T-helper 1 cell treated with Interleukin-12 subunit alpha and Interleukin-12 subunit beta and Interleukin-4 antibody, amounts not matched to agents 30 μg/mL and 1 μg/mL, for 36 hours (primary cell): Measurements from ENCODE around the gene NOS1.
"Not testable (repeated sequence)": the region's sequence is repeated elsewhere in the genome, so short reads cannot be mapped to it uniquely, and the experiment has no call there.

Source experiments
- H3K27ac Mint-ChIP-seq: one replicate; pipeline ENCODE4 v1.8.0; 2021; ENCODE audit warnings: mild to moderate bottlenecking, mixed read lengths
- H3K27me3 Mint-ChIP-seq: one replicate; pipeline ENCODE4 v1.8.0; 2021; ENCODE audit warnings: low read depth, mixed read lengths
- H3K36me3 Mint-ChIP-seq: one replicate; pipeline ENCODE4 v1.8.0; 2021; ENCODE audit warnings: low read depth, mixed read lengths
- H3K4me1 Mint-ChIP-seq: one replicate; pipeline ENCODE4 v1.8.0; 2021; ENCODE audit warnings: low read depth, mixed read lengths
- H3K4me3 Mint-ChIP-seq: one replicate; pipeline ENCODE4 v1.8.0; 2021; ENCODE audit warnings: mild to moderate bottlenecking, moderate library complexity, mixed read lengths
- H3K9me3 Mint-ChIP-seq: one replicate; pipeline ENCODE4 v1.8.0; 2021; ENCODE audit warnings: mixed read lengths

The NOS1 gene

DNA sequence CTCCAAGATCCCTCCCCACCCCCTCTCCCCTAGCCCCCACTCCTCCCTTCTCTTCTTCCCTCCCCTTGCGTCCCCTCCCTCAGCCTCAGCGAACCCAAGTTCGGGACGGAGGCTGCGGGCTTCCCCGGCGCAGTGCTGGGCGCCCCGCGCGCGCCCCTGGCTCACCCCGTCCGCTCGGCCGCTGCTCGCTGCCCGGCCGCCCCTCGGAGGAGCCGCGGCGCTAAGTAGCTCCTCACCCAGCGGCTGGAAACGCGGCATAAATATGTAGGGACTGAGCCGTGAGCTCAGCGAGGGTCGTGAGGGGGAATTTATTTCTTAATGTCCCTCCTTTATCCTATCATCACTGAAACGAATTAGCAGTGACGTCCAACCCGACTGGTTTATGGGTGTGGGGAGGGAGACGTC, at the start of gene NOS1:
NOS1 (minus strand) TSS at position 280 of the 405 bp plus-strand sequence. CDS start 30,557 bp downstream, outside the sequence.
- peaks cover 47% of the 10 kb centered on the region for H3K27me3 Mint-ChIP-seq
- no peak within 1 kb of the TSS for H3K4me3 Mint-ChIP-seq
- no peaks in the 10 kb centered on the region for H3K4me1 Mint-ChIP-seq
- no peaks in the 10 kb centered on the region for H3K9me3 Mint-ChIP-seq
- no peaks in the 10 kb centered on the region for H3K36me3 Mint-ChIP-seq
- H3K27ac Mint-ChIP-seq: no peak within 1 kb of the TSS

DNA sequence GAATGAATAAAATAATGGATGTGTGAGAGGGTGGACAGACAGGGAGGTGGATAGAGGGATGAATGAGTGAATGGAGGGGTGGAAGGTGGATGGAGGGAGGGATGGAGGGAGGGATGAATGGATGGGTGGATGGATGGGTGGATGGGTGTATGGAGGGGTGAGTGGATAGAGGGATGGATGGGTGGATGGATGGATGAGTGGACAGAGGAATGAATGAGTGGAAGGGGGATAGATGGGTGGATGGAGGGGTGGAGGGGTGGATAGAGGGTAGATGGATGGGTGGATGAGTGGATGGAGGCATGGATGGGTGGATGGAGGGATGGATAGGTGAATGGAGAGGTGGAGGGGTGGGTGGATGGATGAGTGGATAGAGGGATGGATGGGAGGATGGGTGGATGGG, 47.9 kb upstream of the NOS1 start:
- Mint-ChIP-seq H3K36me3 (no peaks in the 10 kb centered on the region), H3K27ac (no peak overlapping the region), H3K4me3 (no peak overlapping the region), H3K9me3 (no peaks in the 10 kb centered on the region), H3K4me1 (no peaks in the 10 kb centered on the region), H3K27me3 (no peaks in the 10 kb centered on the region)

DNA sequence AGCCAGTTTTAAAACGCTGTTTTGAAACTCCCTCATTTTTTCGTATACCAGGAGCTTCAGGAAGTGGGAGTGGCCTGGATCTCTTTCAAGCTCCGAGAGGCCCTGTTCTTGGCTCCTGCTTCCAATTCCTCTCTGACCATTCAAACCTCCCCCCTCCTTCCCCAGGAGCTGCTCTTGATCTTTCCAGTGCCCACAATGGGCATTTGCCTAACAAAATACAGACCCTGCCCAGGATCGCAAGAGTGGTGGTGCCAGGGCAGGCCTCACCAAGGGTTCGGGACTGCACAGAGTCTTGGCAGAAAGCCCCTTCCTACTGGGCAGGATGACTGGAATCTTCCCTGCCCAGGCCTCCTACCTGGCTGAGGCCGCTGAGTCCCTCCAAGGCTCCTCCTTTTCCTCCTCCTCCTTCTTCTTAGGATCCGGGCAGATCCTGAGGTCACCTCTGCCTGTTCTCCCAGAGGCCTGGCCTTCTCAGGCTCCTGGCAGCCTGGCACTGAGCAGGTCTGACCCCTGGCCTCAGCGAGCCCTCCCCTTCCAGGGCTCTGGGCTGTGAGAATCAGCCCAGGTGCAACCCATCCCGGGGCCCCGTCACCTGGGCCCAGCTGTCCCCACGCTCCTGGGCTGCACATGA, 46.9 kb upstream of the NOS1 start:
- no peaks in the 10 kb centered on the region for H3K27me3 Mint-ChIP-seq
- no peaks in the 10 kb centered on the region for H3K36me3 Mint-ChIP-seq
- H3K4me1 Mint-ChIP-seq: no peaks in the 10 kb centered on the region
- no peak overlapping the region for H3K27ac Mint-ChIP-seq
- H3K9me3 Mint-ChIP-seq: peaks cover 4% of the 10 kb centered on the region
- no peak overlapping the region for H3K4me3 Mint-ChIP-seq

DNA sequence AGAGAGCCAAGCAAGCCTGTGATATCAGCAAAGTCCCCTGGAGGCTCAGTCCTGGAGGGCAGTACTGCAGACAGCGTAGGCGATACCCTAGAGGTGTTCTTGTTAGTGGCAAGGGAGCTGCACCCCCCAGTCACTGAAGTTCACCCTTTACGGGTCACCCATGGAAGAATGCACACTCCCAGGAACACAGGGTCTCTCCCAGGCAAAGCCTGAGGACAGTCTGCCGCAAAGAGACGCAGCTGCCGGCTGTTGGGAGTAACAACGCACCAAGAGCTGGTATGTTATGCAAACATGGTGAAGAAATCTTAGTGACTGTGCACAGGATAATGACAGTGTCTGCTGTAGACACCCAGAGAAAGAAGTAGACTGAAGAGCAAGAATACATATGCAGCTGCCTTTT, 43.5 kb upstream of the NOS1 start:
- no peaks in the 10 kb centered on the region for H3K4me1 Mint-ChIP-seq
- no peaks in the 10 kb centered on the region for H3K27me3 Mint-ChIP-seq
- no peak overlapping the region for H3K27ac Mint-ChIP-seq
- H3K4me3 Mint-ChIP-seq: no peak overlapping the region
- H3K36me3 Mint-ChIP-seq: no peaks in the 10 kb centered on the region
- peaks cover 22% of the 10 kb centered on the region for H3K9me3 Mint-ChIP-seq

DNA sequence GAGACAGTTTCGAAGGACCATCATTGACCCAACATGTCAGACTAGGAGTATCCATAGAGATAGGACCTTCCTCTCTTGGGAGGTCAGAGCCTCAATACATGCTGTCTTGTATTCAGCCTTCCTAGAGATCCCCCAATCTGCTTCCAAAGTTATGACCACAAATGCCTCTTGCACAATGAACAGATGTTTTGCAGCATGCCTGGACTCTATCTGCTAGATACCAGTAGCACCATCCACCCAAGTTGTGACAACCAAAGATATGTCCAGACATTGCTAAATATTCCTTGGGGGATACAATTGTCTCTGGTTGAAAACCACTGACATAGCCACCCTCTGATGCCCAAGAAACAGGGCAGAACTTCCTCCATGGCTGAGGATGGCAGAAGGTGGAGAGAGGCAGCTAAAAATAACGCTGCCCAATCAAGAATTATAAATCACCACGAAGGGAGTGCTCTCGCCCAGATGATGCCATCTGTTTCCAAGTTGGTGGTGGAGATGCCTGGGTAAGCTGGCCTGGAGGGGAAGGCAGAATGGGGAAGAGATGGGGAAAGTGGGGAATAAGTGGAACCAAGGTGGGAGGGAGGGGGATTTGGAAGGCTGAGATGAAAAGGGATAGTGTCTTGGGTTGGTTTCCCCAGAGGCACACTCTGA, 42.9 kb upstream of the NOS1 start:
- no peaks in the 10 kb centered on the region for H3K27me3 Mint-ChIP-seq
- H3K27ac Mint-ChIP-seq: no peak overlapping the region
- H3K9me3 Mint-ChIP-seq: peaks cover 23% of the 10 kb centered on the region
- H3K4me1 Mint-ChIP-seq: no peaks in the 10 kb centered on the region
- H3K36me3 Mint-ChIP-seq: no peaks in the 10 kb centered on the region
- H3K4me3 Mint-ChIP-seq: no peak overlapping the region

DNA sequence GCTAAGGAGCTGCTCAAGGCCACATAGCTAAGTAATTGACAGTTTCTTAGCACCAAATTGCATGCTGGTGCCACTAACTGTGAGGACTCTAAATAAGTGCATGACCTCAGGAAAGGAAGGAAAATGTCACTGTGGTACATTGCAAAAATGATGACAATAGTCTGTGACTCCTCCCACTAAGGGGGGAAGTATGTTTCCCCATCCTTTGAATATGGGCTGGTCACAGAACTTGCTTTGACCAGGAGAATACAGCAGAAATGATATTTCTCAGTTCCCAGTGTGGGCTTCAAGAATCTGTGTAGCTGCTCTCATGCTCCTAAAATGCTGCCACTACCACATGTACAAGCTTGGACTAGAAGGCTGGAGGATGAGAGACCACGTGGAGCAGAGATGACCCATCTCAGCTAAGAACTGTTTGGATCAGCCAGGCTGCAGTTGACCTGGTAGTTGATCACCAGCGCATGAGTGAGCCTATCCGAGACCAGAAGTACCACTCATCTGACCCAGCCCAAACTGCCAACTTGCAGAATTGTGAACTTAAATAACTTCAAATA, 42.2 kb upstream of the NOS1 start:
- Mint-ChIP-seq H3K27ac (no peak overlapping the region), H3K4me1 (no peaks in the 10 kb centered on the region), H3K36me3 (no peaks in the 10 kb centered on the region), H3K9me3 (peaks cover 25% of the 10 kb centered on the region), H3K4me3 (no peak overlapping the region), H3K27me3 (no peaks in the 10 kb centered on the region)

DNA sequence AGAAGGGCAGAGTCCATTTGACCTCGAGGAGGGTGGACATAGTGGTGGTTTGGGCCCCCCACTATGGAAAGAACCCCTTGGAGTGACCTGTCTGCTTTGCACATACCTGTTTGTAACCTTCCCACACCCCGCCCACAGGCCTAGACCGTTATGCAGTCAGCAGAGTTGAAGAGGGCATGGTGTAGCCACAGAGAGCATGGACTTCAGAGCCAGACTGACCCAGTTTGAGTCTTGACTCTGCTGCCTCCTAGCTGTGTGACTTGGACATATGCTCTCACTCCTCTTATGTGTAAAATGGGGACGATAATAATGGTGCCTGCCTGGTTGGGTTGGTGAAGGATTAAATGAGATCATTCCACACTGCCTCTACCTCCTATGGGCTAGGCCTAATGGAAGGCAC, 40.9 kb upstream of the NOS1 start:
- Mint-ChIP-seq H3K4me1 (no peaks in the 10 kb centered on the region), H3K4me3 (no peak overlapping the region), H3K9me3 (peaks cover 25% of the 10 kb centered on the region), H3K27ac (no peak overlapping the region), H3K36me3 (no peaks in the 10 kb centered on the region), H3K27me3 (no peaks in the 10 kb centered on the region)

DNA sequence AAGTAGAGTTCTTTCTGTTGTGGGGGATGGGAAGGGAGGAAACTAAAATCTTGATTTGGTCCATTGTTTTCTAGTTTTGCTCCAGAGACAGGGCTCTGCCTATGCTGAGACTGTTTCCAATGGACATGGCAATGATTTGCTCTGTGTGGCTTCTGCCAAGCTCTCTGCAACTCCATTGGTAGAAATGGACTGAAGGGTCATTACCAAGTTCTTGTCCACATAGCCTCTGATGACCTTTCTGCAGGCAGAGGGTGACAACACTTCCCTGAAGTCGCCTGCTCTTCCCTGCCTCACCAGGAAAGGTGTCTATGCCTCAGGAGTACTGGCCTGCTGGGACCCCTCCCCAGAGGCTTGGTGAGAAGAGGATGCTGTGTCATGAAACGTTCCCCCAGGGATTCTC, 39.5 kb upstream of the NOS1 start:
- Mint-ChIP-seq H3K4me1 (no peaks in the 10 kb centered on the region), H3K4me3 (no peak overlapping the region), H3K27me3 (no peaks in the 10 kb centered on the region), H3K27ac (no peak overlapping the region), H3K9me3 (peaks cover 25% of the 10 kb centered on the region), H3K36me3 (no peaks in the 10 kb centered on the region)

DNA sequence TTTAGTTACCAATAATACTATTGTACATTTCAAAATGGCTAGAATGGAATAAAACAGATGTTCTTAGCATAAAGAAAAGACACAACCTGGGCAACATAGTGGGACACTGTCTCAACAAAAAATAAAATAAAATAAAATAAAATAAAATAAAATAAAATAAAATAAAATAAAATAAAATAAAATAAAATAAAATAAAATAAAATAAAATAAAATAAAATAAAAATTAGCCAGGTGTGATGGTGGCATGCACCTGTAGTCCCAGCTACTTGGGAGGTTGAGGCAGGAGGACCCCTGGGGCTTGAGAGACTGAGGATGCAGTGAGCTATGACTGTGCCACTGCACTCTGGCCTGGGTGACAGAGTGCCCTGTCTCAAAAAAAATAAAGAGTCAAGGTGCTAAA, 37.1 kb upstream of the NOS1 start:
- not testable (repeated sequence) for H3K27me3 Mint-ChIP-seq, H3K4me1 Mint-ChIP-seq, H3K27ac Mint-ChIP-seq, H3K4me3 Mint-ChIP-seq, H3K36me3 Mint-ChIP-seq
- H3K9me3 Mint-ChIP-seq: peaks cover 21% of the 10 kb centered on the region

DNA sequence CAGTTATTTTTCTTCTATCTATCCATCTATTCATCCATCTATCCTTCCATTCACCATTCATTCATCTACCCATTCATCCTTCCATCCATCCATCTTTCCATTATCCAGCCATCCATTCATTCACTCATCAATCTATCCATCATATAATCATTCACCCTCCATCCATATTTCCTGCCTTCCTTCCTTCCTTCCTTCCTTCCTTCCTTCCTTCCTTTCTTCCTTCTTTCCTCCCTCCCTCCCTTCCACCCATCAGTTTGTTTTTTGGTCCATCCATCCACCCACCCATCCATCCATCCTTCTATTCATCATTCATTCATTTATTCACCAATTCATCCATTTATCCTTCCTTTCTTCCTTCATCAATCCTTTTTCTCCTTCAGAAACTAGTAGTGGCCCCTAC, 34.3 kb upstream of the NOS1 start:
- no peak overlapping the region for H3K4me3 Mint-ChIP-seq
- H3K27ac Mint-ChIP-seq: no peak overlapping the region
- H3K9me3 Mint-ChIP-seq: peaks cover 7% of the 10 kb centered on the region
- H3K27me3 Mint-ChIP-seq: no peaks in the 10 kb centered on the region
- no peaks in the 10 kb centered on the region for H3K4me1 Mint-ChIP-seq
- H3K36me3 Mint-ChIP-seq: no peaks in the 10 kb centered on the region

DNA sequence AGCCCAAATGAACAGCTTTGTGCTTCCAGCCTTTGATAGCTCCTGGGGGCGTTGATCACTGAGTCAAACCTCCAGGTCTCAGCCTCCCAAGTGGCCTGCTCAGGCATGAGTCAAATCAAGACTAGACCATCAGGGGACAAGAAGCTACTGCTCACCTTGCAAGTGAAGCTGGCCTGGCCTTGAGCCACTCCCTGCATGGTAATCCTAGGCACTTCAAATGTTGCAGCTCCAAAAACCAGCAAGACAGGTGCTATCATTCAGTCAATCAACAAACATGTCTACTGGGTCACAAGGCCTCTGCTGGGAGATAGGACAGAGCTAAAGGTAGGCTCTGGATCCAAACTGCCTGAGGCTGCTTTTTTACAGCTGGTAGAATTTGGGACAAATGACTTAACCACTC, 33.1 kb upstream of the NOS1 start:
- Mint-ChIP-seq H3K27me3 (no peaks in the 10 kb centered on the region), H3K36me3 (no peaks in the 10 kb centered on the region), H3K27ac (no peak overlapping the region), H3K9me3 (peaks cover 3% of the 10 kb centered on the region), H3K4me3 (no peak overlapping the region), H3K4me1 (no peaks in the 10 kb centered on the region)

DNA sequence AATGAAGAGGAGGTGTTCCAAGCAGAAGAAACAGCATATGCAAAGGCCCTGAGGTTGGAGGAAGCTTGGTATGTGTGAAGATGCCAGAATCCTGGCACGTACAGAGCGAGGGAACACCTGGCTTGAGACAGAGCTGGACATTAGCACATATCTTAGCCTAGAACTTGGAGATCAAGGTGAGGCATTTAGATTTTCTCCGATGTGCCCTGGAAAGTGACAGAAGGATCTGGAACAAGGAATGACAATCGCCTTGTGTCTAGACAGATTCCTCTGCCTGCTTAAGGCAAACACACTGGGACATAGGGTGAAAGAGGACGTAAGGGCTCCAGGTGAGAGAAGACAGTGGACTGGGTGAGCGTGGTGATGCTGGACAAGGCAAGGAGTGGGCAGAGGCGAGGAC, 32.2 kb upstream of the NOS1 start:
- H3K27me3 Mint-ChIP-seq: no peaks in the 10 kb centered on the region
- H3K9me3 Mint-ChIP-seq: no peaks in the 10 kb centered on the region
- no peak overlapping the region for H3K27ac Mint-ChIP-seq
- H3K4me3 Mint-ChIP-seq: no peak overlapping the region
- H3K4me1 Mint-ChIP-seq: no peaks in the 10 kb centered on the region
- no peaks in the 10 kb centered on the region for H3K36me3 Mint-ChIP-seq

DNA sequence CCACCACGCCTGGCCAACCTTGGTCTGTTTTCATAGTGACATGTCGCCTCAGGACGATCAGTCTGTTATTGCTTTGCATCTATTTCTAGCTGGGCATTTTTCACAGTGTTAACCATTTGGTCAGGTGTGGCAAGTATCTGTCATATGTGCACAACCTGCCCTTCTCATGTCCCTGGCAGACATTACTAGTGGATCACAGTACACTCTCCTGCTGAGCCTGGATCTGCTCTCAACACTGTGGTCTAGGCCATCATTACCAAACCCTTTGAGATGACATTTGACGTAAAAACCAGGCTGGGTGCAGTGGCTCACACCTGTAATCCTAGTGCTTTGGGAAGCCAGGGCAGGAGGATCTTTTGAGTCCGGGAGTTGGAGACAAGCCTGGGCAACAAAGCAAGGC, 29.4 kb upstream of the NOS1 start:
- no peak overlapping the region for H3K27ac Mint-ChIP-seq
- H3K36me3 Mint-ChIP-seq: no peaks in the 10 kb centered on the region
- H3K27me3 Mint-ChIP-seq: no peaks in the 10 kb centered on the region
- no peak overlapping the region for H3K4me3 Mint-ChIP-seq
- no peaks in the 10 kb centered on the region for H3K9me3 Mint-ChIP-seq
- H3K4me1 Mint-ChIP-seq: no peaks in the 10 kb centered on the region

DNA sequence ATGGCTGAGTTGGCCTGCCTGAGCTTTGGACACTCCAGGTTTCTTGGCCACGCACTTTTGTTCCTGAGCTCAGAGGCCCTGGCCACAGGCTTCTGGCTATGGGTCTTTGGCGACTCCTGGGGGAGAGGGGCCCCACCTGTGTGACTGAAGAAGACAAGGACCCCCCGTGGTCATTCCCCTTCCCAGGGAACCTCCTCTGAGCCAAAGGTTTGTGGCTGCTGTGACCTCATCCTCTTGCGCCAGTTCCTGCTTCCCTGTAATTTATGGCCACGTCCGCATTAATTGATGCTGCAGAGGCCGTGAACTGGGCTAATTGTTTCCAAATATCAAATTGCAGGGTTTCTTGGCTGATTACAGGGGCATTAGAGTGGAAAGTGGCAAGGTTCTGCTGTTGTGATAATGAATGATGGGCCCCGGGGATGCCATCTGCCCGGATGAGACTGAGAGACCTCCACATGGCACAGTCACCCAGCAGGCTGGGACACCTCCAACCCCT, 27.6 kb upstream of the NOS1 start:
- H3K36me3 Mint-ChIP-seq: no peaks in the 10 kb centered on the region
- no peaks in the 10 kb centered on the region for H3K9me3 Mint-ChIP-seq
- H3K27me3 Mint-ChIP-seq: no peaks in the 10 kb centered on the region
- no peak overlapping the region for H3K4me3 Mint-ChIP-seq
- H3K4me1 Mint-ChIP-seq: no peaks in the 10 kb centered on the region
- H3K27ac Mint-ChIP-seq: no peak overlapping the region

DNA sequence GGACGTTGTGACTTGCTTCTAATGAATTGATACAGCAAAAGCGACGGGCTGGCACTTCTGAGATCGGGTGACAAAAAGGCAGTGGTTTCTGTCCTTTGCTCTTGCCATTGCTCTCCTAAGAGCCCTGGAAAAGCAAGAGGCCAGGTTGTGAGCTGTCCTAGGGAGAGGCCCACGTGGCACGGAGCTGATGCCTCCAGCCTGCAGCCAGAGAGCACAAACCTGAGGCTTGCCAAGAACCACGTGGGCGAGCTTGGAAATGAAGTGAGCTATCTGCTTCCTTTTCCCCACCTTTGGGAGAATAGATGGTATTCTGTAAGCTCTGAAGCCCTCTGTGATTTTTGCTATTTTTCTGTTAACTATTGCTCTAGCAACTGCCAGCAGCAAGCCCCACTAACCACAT, 26.4 kb upstream of the NOS1 start:
- no peaks in the 10 kb centered on the region for H3K36me3 Mint-ChIP-seq

More for the DNA sequence above, 26.4 kb upstream of the NOS1 start:
- Mint-ChIP-seq H3K9me3 (no peaks in the 10 kb centered on the region), H3K27me3 (no peaks in the 10 kb centered on the region), H3K27ac (no peak overlapping the region), H3K4me3 (no peak overlapping the region), H3K4me1 (no peaks in the 10 kb centered on the region)
